Vagina (tissue), 2 donors: ENCODE data around the gene PAM16.

ENCODE experiments used
- POLR2A ChIP-seq, 2 donors: fragments of 450-650 bp; IDR thresholded peaks; one replicate each; pipeline ENCODE4 v1.6.1; 2017; ENCODE audit warnings: antibody characterized with exemption in 2 of 2, mild to moderate bottlenecking in 2 of 2, moderate library complexity in 2 of 2
- POLR2AphosphoS5 ChIP-seq, 2 donors: sonication (generic); formaldehyde crosslinking; IDR thresholded peaks; one replicate each; pipeline ENCODE4 v1.9.0; 2017; ENCODE audit warnings: antibody characterized with exemption in 2 of 2, mild to moderate bottlenecking in 2 of 2, low read depth in 1 of 2; ENCODE audit not compliant: insufficient read depth in 1 of 2
- TF ChIP-seq, protein P1 (sequence below), 3 experiments: fragments of 450-650 bp in 2 of 3; fragments of 200-600 bp in 1 of 3; sonication (generic) in 1 of 3; IDR thresholded peaks; one replicate each; pipeline ENCODE4 v1.5.1; 2017 to 2019; ENCODE audit warnings: antibody characterized with exemption in 3 of 3, mild to moderate bottlenecking in 2 of 3, moderate library complexity in 2 of 3

DNA sequence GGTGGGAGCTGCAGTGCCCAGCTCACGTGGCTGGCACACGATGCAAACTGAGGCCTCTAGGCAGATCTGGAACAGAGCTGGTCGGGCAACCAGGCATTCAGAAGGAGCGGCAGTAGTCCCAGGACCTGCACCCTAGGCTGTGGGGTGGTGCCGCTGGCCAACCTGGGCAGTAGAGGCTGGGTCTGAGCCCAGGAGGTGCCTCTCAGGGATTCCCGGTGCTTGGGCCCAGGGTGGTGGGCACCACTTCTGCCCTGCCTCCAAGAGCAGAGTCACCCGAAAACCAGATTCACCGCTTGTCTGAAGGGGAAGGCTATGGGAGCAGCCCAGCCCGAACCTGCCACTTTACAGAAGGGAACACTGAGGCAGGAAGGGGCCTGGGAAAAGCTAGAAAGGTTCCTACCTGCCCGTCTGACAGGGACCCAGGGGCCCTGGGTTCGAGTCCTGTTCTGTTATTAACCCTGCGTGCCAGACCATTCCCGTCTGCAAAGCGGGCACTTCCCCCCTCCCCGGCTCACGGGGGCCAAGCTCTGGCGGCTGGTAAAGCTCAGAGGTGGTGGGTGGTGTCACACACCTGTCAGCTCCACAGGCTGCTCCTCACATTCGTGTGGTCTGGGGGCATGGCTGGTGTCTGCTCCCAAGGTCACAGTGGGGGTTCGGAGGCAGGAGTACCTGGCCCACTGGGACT, 18.4 kb downstream of the PAM16 start:
- TF ChIP-seq, protein P1, sequence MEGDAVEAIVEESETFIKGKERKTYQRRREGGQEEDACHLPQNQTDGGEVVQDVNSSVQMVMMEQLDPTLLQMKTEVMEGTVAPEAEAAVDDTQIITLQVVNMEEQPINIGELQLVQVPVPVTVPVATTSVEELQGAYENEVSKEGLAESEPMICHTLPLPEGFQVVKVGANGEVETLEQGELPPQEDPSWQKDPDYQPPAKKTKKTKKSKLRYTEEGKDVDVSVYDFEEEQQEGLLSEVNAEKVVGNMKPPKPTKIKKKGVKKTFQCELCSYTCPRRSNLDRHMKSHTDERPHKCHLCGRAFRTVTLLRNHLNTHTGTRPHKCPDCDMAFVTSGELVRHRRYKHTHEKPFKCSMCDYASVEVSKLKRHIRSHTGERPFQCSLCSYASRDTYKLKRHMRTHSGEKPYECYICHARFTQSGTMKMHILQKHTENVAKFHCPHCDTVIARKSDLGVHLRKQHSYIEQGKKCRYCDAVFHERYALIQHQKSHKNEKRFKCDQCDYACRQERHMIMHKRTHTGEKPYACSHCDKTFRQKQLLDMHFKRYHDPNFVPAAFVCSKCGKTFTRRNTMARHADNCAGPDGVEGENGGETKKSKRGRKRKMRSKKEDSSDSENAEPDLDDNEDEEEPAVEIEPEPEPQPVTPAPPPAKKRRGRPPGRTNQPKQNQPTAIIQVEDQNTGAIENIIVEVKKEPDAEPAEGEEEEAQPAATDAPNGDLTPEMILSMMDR (IDR thresholded peaks at IDR 0.05): no peak
- no peak for TF ChIP-seq POLR2A (IDR thresholded peaks at IDR 0.05)
- no peak for TF ChIP-seq POLR2AphosphoS5 (IDR thresholded peaks at IDR 0.05; ENCODE audit: insufficient read depth in 1 of 2, low read depth in 1 of 2)
